OCI-M2 (cell line): ENCODE results near the gene GBE1.

Source experiments
- DNase-seq: peaks from one replicate; lab custom pipeline; 2025; ENCODE audit not compliant: unreplicated experiment; lab: John Stamatoyannopoulos, UW

GBE1 gene

GRCh38 chr3:81707996-81708395 is 53.4 kb downstream of the GBE1 start:
- no peak for DNase-seq

- DNase-seq, result no peak
Measured at GRCh38 chr3:81702126-81702525, 59.3 kb downstream of the GBE1 start.

GRCh38 chr3:81699536-81700320 is 61.7 kb downstream of the GBE1 start:
- no peak for DNase-seq

- no peak for DNase-seq
Measured at GRCh38 chr3:81696090-81696489, 65.4 kb downstream of the GBE1 start.

GRCh38 chr3:81695302-81695701 is 66.1 kb downstream of the GBE1 start:
- no peak for DNase-seq

- no peak for DNase-seq
Measured at GRCh38 chr3:81694662-81695061, 66.8 kb downstream of the GBE1 start.

GRCh38 chr3:81692766-81693165 is 68.7 kb downstream of the GBE1 start:
- DNase-seq, result no peak

- no peak for DNase-seq
Measured at GRCh38 chr3:81689617-81690016, 71.8 kb downstream of the GBE1 start.

GRCh38 chr3:81684751-81685395 is 76.6 kb downstream of the GBE1 start:
- no peak for DNase-seq

GRCh38 chr3:81676706-81677456 is 84.6 kb downstream of the GBE1 start:
- DNase-seq, result no peak

GRCh38 chr3:81674690-81675089 is 86.8 kb downstream of the GBE1 start:
- no peak for DNase-seq

- DNase-seq, result no peak
Measured at GRCh38 chr3:81668283-81668682, 93.2 kb downstream of the GBE1 start.

GRCh38 chr3:81666502-81667121 is 94.8 kb downstream of the GBE1 start:
- DNase-seq, result no peak

GRCh38 chr3:81663114-81663513 is 98.3 kb downstream of the GBE1 start:
- no peak for DNase-seq

GRCh38 chr3:81660036-81660435 is 101.4 kb downstream of the GBE1 start:
- no peak for DNase-seq

GRCh38 chr3:81658322-81658997 is 103.0 kb downstream of the GBE1 start:
- DNase-seq, result no peak

- DNase-seq, result no peak
Measured at GRCh38 chr3:81651139-81651538, 110.3 kb downstream of the GBE1 start.

GRCh38 chr3:81650187-81650586 is 111.3 kb downstream of the GBE1 start:
- no peak for DNase-seq

GRCh38 chr3:81645248-81645647 is 116.2 kb downstream of the GBE1 start:
- no peak for DNase-seq

GRCh38 chr3:81643721-81644120 is 117.7 kb downstream of the GBE1 start:
- DNase-seq, result no peak

- no peak for DNase-seq
Measured at GRCh38 chr3:81638480-81638879, 123.0 kb downstream of the GBE1 start.
